Stomach (tissue), 9 donors: ENCODE data around the gene NDFIP1. TPM values are rescaled to one million over a fixed set of nuclear protein-coding genes. Genes with fewer than 3 reads are reported as not detected.

Experiments used
- DNase-seq, 2 donors: peaks; one replicate each; pipeline versions ENCODE4 v3.0.0 to v3.0.0-alpha.2; 2013 to 2019
- H3K27ac ChIP-seq, 5 donors: fragments of 200-600 bp in 4 of 5; sonication (generic) in 4 of 5; one replicate each; pipeline ENCODE4 v1.5.1; 2013 to 2019; ENCODE audit warnings: mild to moderate bottlenecking in 1 of 5, moderate library complexity in 1 of 5
- H3K27me3 ChIP-seq, 3 donors: fragments of 200-600 bp; sonication (generic); one replicate each; pipeline ENCODE4 v1.5.1; 2017 to 2019; ENCODE audit warnings: mixed run types in 1 of 3
- H3K36me3 ChIP-seq, 4 donors: fragments of 200-600 bp; sonication (generic); 1 replicate in 3 of 4; 2 replicates in 1 of 4; pipeline ENCODE4 v1.5.1; 2016 to 2019
- H3K4me1 ChIP-seq, 4 donors: fragments of 200-600 bp; sonication (generic); one replicate each; pipeline ENCODE4 v1.5.1; 2016 to 2019
- H3K4me3 ChIP-seq, 4 donors: fragments of 200-600 bp; sonication (generic) in 3 of 4; one replicate each; pipeline ENCODE4 v1.5.1; 2016 to 2019; ENCODE audit warnings: mild to moderate bottlenecking in 1 of 4
- H3K9me3 ChIP-seq, 4 donors: fragments of 200-600 bp; sonication (generic); one replicate each; pipeline ENCODE4 v1.5.1; 2016 to 2019
- EP300 ChIP-seq: sonication (generic); formaldehyde crosslinking; IDR thresholded peaks from one replicate; pipeline ENCODE4 v1.6.1; 2017; ENCODE audit warnings: antibody characterized with exemption
- POLR2A ChIP-seq, 4 donors: fragments of 450-650 bp; IDR thresholded peaks; one replicate each; pipeline ENCODE4 v1.6.1; 2016; ENCODE audit warnings: antibody characterized with exemption in 4 of 4, control low read depth in 2 of 4, mild to moderate bottlenecking in 1 of 4, moderate library complexity in 1 of 4
- POLR2AphosphoS5 ChIP-seq, 3 donors: sonication (generic); formaldehyde crosslinking; IDR thresholded peaks; one replicate each; pipeline ENCODE4 v1.6.1; 2016; ENCODE audit warnings: antibody characterized with exemption in 3 of 3
- WGBS, 5 donors: extraction: QIAGEN DNeasy Blood & Tissue Kit in 3 of 5; methylation state at CpG; one replicate each; pipeline versions ENCODE4 v1.1.5 to v1.1.7; 2013 to 2018; 5-methylcytosine and 5-hydroxymethylcytosine counted together
- intact Hi-C: fragments of 100-400 bp; cut with DNase I; formaldehyde crosslinking; loops from one replicate; pipeline ENCODE4 v1.15.1; 2023; ENCODE audit warnings: low total_unique reads
- polyA plus RNA-seq, 3 donors: library from polyadenylated mRNA; stranded (reverse); fragments of 200-250 nt; gene quantifications; one replicate each; pipeline ENCODE4 v1.2.3, GENCODE V29; 2013
- total RNA-seq, 5 donors: library from RNA; depleted of rRNA; stranded (reverse); fragments of >200 nt; gene quantifications; one replicate each; pipeline versions ENCODE4 v1.1.0 to v1.2.3, GENCODE V29; 2014 to 2016
- TF ChIP-seq, protein P1 (sequence below), 7 experiments: fragments of 450-650 bp in 4 of 7; fragments of 200-600 bp in 3 of 7; sonication (generic) in 3 of 7; IDR thresholded peaks; one replicate each; pipeline ENCODE4 v1.5.1; 2016 to 2019; ENCODE audit warnings: antibody characterized with exemption in 7 of 7, control low read depth in 2 of 7, mild to moderate bottlenecking in 1 of 7
- donor health status: healthy with polysubstance abuse.
- donor health status: Bipolar disorder and iron deficiency.
- donor health status: healthy.

NDFIP1 gene
- total and polyA plus RNA-seq, 8 donors = 20.2 to 123 (median 27.5) TPM

DNA sequence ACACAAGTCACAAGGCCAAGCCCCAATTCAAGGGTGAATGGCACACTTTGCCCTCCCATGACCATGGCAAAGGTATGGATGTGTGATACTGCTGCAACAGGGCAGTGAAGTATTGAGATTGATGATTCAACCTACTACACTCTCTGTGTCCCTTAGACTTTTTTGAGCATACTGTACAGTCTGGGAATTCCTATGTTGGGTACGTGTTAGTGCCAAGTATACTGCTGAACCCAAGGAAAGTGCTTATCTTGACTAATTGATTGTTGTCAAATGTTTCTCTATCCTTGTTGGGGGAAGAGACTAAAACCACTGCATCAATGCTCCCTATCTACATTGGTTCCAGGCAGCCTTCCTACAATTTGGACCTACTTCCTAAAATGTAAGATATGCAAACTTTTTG lies 93.7 kb downstream of the NDFIP1 start:
- DNase-seq = no peak
- no peak overlapping the region for H3K4me3 ChIP-seq
- WGBS, 5 donors = 68 to 87% (median 75%) methylated on average over 1 of the region's 1 CpG
- no peak overlapping the region for H3K27ac ChIP-seq
- H3K9me3 ChIP-seq = no peaks in the 10 kb centered on the region
- TF ChIP-seq EP300 = no peak
- TF ChIP-seq POLR2A (IDR thresholded peaks at IDR 0.05) = no peak
- no peak for TF ChIP-seq POLR2AphosphoS5 (IDR thresholded peaks at IDR 0.05)
- TF ChIP-seq, protein P1, sequence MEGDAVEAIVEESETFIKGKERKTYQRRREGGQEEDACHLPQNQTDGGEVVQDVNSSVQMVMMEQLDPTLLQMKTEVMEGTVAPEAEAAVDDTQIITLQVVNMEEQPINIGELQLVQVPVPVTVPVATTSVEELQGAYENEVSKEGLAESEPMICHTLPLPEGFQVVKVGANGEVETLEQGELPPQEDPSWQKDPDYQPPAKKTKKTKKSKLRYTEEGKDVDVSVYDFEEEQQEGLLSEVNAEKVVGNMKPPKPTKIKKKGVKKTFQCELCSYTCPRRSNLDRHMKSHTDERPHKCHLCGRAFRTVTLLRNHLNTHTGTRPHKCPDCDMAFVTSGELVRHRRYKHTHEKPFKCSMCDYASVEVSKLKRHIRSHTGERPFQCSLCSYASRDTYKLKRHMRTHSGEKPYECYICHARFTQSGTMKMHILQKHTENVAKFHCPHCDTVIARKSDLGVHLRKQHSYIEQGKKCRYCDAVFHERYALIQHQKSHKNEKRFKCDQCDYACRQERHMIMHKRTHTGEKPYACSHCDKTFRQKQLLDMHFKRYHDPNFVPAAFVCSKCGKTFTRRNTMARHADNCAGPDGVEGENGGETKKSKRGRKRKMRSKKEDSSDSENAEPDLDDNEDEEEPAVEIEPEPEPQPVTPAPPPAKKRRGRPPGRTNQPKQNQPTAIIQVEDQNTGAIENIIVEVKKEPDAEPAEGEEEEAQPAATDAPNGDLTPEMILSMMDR (IDR thresholded peaks at IDR 0.05) = no peak
- H3K4me1 ChIP-seq = no peaks in the 10 kb centered on the region
- H3K36me3 ChIP-seq = no peaks in the 10 kb centered on the region
- intact Hi-C loops = no loop called here
- no peaks in the 10 kb centered on the region for H3K27me3 ChIP-seq

Other genes with a start within 250 kb of the NDFIP1 start
- gene PCDH1, start 230.4 kb upstream of the NDFIP1 start, total RNA-seq = 10 to 100 TPM; 35.3 to 96.9 (median 79.1) TPM
- 10 to 100 TPM in 2 of 3 donors, 1 to 10 TPM in 1; 8.7 to 20.9 (median 10.6) TPM for gene PCDH1, start 230.4 kb upstream of the NDFIP1 start, polyA plus RNA-seq
- gene DELE1, start 184.9 kb upstream of the NDFIP1 start, total RNA-seq = 100 to 1,000 TPM in 1 of 5 donors, 10 to 100 TPM in 4; 65.0 to 100 (median 98.2) TPM
- 10 to 100 TPM; 29.2 to 39.8 (median 32.6) TPM for gene DELE1, start 184.9 kb upstream of the NDFIP1 start, polyA plus RNA-seq
- 1 to 10 TPM; 1.2 to 7.0 (median 3.7) TPM for gene PCDH12, start 150.6 kb upstream of the NDFIP1 start, total RNA-seq
- gene PCDH12, start 150.6 kb upstream of the NDFIP1 start, polyA plus RNA-seq = under 1 TPM; 0.35 to 0.46 (median 0.37) TPM
- 10 to 100 TPM; 24.2 to 67.4 (median 43.2) TPM for gene RNF14, start 139.7 kb upstream of the NDFIP1 start, total RNA-seq
- 10 to 100 TPM; 14.4 to 26.1 (median 25.5) TPM for gene RNF14, start 139.7 kb upstream of the NDFIP1 start, polyA plus RNA-seq
- gene GNPDA1, start 95.8 kb upstream of the NDFIP1 start, total RNA-seq = 10 to 100 TPM in 2 of 5 donors, 1 to 10 TPM in 3; 2.7 to 14.1 (median 5.8) TPM
- gene GNPDA1, start 95.8 kb upstream of the NDFIP1 start, polyA plus RNA-seq = 10 to 100 TPM; 11.9 to 18.9 (median 12.2) TPM
- 10 to 100 TPM in 3 of 5 donors, 1 to 10 TPM in 2; 2.9 to 13.6 (median 10.7) TPM for gene SPRY4, start 216.2 kb downstream of the NDFIP1 start, total RNA-seq
- 1 to 10 TPM; 1.3 to 7.9 (median 5.2) TPM for gene SPRY4, start 216.2 kb downstream of the NDFIP1 start, polyA plus RNA-seq